Left ventricle myocardium inferior (tissue), 1 donor: ENCODE measurements around the gene ANTXR2. TPM values are rescaled to one million over a fixed set of nuclear protein-coding genes. Genes with fewer than 3 reads are reported as not detected.

Experiments
- DNase-seq: peaks from one replicate; pipeline ENCODE4 v3.0.0-alpha.2; 2020
- H3K27ac ChIP-seq: fragments of 200-600 bp; replicated peaks from 2 replicates; pipeline ENCODE4 v1.8.0; 2021
- H3K27me3 ChIP-seq: fragments of 200-600 bp; 2 replicates; pipeline ENCODE4 v1.8.0; 2021; ENCODE audit warnings: low read depth
- H3K36me3 ChIP-seq: fragments of 200-600 bp; 2 replicates; pipeline ENCODE4 v1.8.0; 2021
- H3K4me1 ChIP-seq: fragments of 200-600 bp; 2 replicates; pipeline ENCODE4 v1.8.0; 2021
- H3K4me3 ChIP-seq: fragments of 200-600 bp; 2 replicates; pipeline ENCODE4 v1.8.0; 2021; ENCODE audit warnings: mild to moderate bottlenecking, moderate library complexity
- H3K9me3 ChIP-seq: fragments of 200-600 bp; replicated peaks from 2 replicates; pipeline ENCODE4 v1.8.0; 2021
- CTCF ChIP-seq: fragments of 200-600 bp; IDR thresholded peaks from 2 replicates; pipeline ENCODE4 v1.8.0; 2021; ENCODE audit warnings: antibody characterized with exemption, mild to moderate bottlenecking, borderline replicate concordance
- intact Hi-C: fragments of 100-400 bp; cut with micrococcal nuclease; formaldehyde crosslinking; loops from one replicate; pipeline ENCODE4 v1.11.0; 2022
- total RNA-seq: library from RNA; stranded (reverse); fragmentation: NEBNext Ultra II Directional; extraction: Animal tissue kit (Norgen Biotek cat#: 25700); gene quantifications from one replicate; pipeline ENCODE4 v1.2.1, GENCODE V29; 2021
- donor health status: DM: no; HTN: yes; CAD: no; lungs with severe emphysema.

Gene ANTXR2
- total RNA-seq, 1 donor from 2014 or later = 42.4 TPM

- Histone ChIP-seq H3K4me3 (no peak overlapping the region), H3K27me3 (no peaks in the 10 kb centered on the region), H3K4me1 (no peaks in the 10 kb centered on the region), H3K27ac (no peak overlapping the region), H3K36me3 (no peaks in the 10 kb centered on the region), H3K9me3 (no peaks in the 10 kb centered on the region)
- intact Hi-C loops = no loop called here
- TF ChIP-seq CTCF = no peak
- DNase-seq = no peak
These were observed 197.6 kb downstream of the ANTXR2 start for GRCh38 chr4:79875344-79875899.

- H3K4me1 ChIP-seq = no peaks in the 10 kb centered on the region
- H3K27me3 ChIP-seq = no peaks in the 10 kb centered on the region
- DNase-seq = no peak
- no peaks in the 10 kb centered on the region for H3K36me3 ChIP-seq
- H3K4me3 ChIP-seq = no peak overlapping the region
- no peaks in the 10 kb centered on the region for H3K9me3 ChIP-seq
- H3K27ac ChIP-seq = no peak overlapping the region
- intact Hi-C loops = no loop called here
- no peak for TF ChIP-seq CTCF
These were observed 198.8 kb downstream of the ANTXR2 start for GRCh38 chr4:79874197-79874596.

- intact Hi-C loops = no loop called here
- Histone ChIP-seq H3K36me3 (no peaks in the 10 kb centered on the region), H3K27me3 (no peaks in the 10 kb centered on the region)
These were observed 200.3 kb downstream of the ANTXR2 start for GRCh38 chr4:79872738-79873137.

GRCh38 chr4:79871961-79872360 is 201.1 kb downstream of the ANTXR2 start:
- Histone ChIP-seq H3K9me3 (no peaks in the 10 kb centered on the region), H3K27me3 (no peaks in the 10 kb centered on the region), H3K36me3 (no peaks in the 10 kb centered on the region), H3K27ac (no peak overlapping the region), H3K4me3 (no peak overlapping the region), H3K4me1 (no peaks in the 10 kb centered on the region)
- no peak for DNase-seq
- no peak for TF ChIP-seq CTCF
- intact Hi-C loops = no loop called here

More at GRCh38 chr4:79872738-79873137, 200.3 kb downstream of the ANTXR2 start:
- DNase-seq = no peak
- Histone ChIP-seq H3K27ac (no peak overlapping the region), H3K4me1 (no peaks in the 10 kb centered on the region), H3K4me3 (no peak overlapping the region), H3K9me3 (no peaks in the 10 kb centered on the region)
- TF ChIP-seq CTCF = no peak

- DNase-seq = no peak
- TF ChIP-seq CTCF = no peak
- Histone ChIP-seq H3K36me3 (no peaks in the 10 kb centered on the region), H3K9me3 (no peaks in the 10 kb centered on the region), H3K27me3 (no peaks in the 10 kb centered on the region), H3K27ac (no peak overlapping the region), H3K4me3 (no peak overlapping the region), H3K4me1 (no peaks in the 10 kb centered on the region)
- intact Hi-C loops = no loop called here
These were observed 203.3 kb downstream of the ANTXR2 start for GRCh38 chr4:79869597-79870237.
